Cardiac fibroblast (primary cell): ENCODE data around the gene RNASEH2A.

ENCODE experiments used
- DNase-seq, 2 donors: peaks; one replicate each; pipeline versions ENCODE4 v3.0.0 to v3.0.0-alpha.2; 2010; ENCODE audit warnings: low read depth in 2 of 2
- H3K4me3 ChIP-seq, 2 donors: replicated peaks in 1 of 2; 1 replicate in 1 of 2; 2 replicates in 1 of 2; pipeline ENCODE4 v1.5.1; 2011; ENCODE audit warnings: low read depth in 2 of 2, low read length in 2 of 2, mild to moderate bottlenecking in 2 of 2, moderate library complexity in 1 of 2
- TF ChIP-seq, protein P1 (sequence below): IDR thresholded peaks from one replicate; pipeline ENCODE4 v1.5.1; 2011; ENCODE audit warnings: low read depth, mild to moderate bottlenecking, low read length, inconsistent platforms

The RNASEH2A gene

GRCh38 chr19:12785431-12786031 is 20.9 kb upstream of the RNASEH2A start:
- TF ChIP-seq, protein P1, sequence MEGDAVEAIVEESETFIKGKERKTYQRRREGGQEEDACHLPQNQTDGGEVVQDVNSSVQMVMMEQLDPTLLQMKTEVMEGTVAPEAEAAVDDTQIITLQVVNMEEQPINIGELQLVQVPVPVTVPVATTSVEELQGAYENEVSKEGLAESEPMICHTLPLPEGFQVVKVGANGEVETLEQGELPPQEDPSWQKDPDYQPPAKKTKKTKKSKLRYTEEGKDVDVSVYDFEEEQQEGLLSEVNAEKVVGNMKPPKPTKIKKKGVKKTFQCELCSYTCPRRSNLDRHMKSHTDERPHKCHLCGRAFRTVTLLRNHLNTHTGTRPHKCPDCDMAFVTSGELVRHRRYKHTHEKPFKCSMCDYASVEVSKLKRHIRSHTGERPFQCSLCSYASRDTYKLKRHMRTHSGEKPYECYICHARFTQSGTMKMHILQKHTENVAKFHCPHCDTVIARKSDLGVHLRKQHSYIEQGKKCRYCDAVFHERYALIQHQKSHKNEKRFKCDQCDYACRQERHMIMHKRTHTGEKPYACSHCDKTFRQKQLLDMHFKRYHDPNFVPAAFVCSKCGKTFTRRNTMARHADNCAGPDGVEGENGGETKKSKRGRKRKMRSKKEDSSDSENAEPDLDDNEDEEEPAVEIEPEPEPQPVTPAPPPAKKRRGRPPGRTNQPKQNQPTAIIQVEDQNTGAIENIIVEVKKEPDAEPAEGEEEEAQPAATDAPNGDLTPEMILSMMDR: no peak
- DNase-seq: no peak
- no peak overlapping the region for H3K4me3 ChIP-seq

DNA sequence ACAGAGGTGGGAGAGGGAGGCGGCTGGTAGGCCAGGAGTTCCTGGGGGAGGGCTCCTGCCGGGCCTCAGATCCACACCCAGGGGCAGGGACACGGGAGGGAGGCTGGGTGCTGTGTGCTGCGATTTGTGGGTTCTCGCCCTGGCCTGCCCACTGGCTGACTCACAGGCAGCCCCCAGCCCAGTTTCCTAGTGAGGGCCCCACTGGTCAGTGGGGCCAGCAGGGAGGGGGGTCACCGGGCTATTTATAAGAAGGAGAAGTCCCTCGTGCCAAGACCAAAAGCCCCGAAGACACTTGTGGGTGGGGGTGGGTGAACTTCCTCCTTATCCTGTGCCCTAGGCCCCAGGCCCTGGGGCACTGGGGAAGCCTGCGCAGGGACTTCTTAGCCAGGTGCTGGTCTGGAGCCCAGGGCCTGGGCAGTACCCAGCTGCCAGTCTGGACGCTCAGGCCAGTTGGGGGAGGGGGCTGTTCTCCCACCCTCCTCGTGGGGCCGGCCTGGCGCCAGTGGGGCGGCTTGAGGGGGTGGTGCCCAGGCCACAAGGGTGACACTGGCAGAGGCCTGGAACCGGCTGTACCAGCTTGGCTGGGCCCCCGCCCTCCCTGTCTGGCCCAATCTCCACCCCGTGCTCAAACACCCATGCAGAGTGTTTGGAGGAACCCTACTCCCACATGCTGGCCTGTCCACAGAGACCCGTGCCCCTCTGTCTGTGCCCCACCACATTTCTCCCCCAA is 20.1 kb upstream of the RNASEH2A start:
- no peak for DNase-seq
- TF ChIP-seq, protein P1: no peak
- no peak overlapping the region for H3K4me3 ChIP-seq

GRCh38 chr19:12786952-12787351 is 19.4 kb upstream of the RNASEH2A start:
- no peak for DNase-seq
- H3K4me3 ChIP-seq: no peak overlapping the region
- TF ChIP-seq, protein P1: no peak

DNA sequence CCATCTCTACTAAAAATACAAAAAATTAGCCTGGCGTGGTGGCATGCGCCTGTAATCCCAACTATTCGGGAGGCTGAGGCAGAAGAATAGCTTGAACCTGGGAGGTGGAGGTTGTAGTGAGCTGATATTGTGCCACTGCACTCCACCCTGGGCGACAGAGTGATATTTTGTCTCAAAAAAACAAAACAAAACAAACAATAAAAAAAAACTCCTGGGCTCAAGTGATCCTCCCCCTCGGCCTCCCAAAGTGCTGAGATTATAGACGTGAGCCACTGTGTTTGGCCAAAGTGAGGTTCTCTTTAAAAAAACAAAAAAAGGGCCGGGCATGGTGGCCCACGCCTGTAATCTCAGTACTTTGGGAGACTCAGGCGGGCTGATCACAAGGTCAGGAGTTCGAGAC is 18.9 kb upstream of the RNASEH2A start:
- TF ChIP-seq, protein P1: no peak
- H3K4me3 ChIP-seq: no peak overlapping the region
- no peak for DNase-seq

- TF ChIP-seq, protein P1: no peak
- H3K4me3 ChIP-seq: no peak overlapping the region
- no peak for DNase-seq
These were observed 18.2 kb upstream of the RNASEH2A start for GRCh38 chr19:12788042-12788681.

DNA sequence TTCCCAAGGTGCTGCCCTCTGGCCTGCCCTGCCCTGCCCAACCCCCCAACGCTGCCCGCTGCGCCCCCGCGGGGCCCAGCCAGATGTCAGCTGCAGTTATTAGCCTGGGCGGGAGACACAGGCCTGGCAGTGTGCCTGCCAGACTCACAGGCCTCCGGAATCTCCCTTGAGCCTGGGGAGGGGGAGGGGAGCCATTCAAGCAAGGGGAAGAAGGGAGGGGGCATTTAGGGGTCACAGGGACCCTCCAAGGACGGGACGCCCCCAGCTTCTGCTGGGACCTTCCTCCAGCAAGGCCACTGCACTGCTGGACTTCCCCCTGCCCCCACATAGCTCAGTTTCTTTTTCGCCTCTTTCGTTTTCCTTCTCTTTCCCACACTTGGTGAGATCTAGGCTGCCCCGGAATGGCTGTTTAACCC is 17.7 kb upstream of the RNASEH2A start:
- H3K4me3 ChIP-seq: peak overlapping the region; percentile 33 to 47
- peak; percentile 81 to 83 for DNase-seq
- TF ChIP-seq, protein P1: no peak
